Muscle of back (tissue), 11 donors: ENCODE measurements around the gene ATOX1. TPM values are rescaled to one million over a fixed set of nuclear protein-coding genes. Genes with fewer than 3 reads are reported as not detected.
"Not testable (repeated sequence)": the region's sequence is repeated elsewhere in the genome, so short reads cannot be mapped to it uniquely, and the experiment has no call there.

Experiments
- DNase-seq, 3 donors: peaks; one replicate each; pipeline versions ENCODE4 v3.0.0 to v3.0.0-alpha.2; 2013
- polyA plus RNA-seq, 10 donors: library from polyadenylated mRNA; unstranded; fragments of 120-200 nt; gene quantifications; one replicate each; pipeline ENCODE4 v1.2.1, GENCODE V29; 2013; ENCODE audit not compliant: insufficient read length in 10 of 10

Gene ATOX1
- polyA plus RNA-seq, 10 donors: 36.5 to 70.7 (median 50.3) TPM

DNA sequence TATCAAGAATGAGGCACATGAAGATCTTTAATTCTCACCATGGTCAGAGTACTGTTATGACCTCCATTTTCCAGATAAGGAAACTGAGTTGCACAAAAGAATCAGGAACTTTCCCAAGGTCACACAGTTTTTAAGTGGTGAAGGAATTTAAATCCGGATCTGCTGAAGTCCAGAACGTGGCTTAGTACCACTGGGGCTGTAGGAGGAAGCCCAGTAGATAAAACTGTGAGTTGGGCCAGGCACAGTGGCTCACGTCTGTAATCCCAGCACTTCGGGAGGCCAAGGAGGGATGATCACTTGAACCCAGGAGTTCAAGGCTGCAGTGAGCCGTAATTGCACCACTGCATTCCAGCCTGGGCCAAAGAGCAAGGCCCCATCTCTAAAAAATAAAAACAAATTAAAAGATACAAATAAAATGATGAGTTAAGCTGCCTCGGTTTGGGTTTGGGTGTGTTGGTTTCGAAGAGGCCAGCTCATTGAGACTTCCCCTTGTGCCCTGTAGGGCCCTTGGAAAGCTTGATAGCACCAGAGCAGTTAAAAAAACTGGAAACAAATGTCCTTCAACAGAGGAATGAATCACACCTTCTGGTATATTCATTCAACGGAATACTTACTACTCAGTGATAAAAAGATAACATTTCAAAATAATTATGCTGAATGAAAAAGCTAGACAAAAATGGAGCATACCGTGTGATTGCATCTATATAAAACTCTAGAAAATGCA, 20.1 kb downstream of the ATOX1 start:
- no peak for DNase-seq

DNA sequence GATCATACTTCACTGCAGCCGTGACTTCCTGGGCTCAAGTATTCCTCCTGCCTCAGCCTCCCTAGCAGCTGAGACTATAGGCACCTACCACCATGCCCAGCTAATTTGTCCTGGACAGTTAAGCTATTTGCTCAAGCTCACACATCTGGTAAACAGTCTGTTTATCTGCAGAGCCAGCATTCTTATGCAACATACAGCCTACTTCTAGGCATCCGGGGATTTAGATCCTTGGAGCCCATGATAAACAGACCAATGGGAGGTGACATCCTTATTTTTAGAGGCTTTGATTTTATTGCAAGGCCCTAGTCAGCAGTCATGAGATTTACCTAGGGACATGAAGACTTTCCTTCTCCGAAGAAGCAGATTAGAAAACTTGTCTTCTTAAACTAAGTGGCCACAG, 21.0 kb downstream of the ATOX1 start:
- DNase-seq: no peak

DNA sequence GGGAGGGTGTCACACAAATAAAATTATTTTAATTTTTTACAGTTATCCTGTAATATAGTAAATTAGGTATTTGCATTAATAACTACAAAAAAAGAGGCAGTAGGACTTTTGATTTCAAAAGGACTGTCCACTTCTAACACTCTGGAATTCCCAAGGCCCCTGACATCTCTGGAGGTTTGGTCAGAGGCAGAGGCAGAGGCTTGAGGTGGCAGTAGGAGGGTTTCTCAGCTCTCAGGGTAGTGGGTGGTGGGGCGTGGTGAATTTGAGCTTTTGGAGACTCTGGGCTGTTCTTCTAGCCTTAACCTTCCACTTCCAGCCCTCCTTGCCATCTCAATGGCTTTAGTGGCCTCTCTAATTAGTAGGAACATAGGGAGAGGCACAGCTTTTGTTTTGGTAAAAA, 22.8 kb downstream of the ATOX1 start:
- DNase-seq: no peak

DNA sequence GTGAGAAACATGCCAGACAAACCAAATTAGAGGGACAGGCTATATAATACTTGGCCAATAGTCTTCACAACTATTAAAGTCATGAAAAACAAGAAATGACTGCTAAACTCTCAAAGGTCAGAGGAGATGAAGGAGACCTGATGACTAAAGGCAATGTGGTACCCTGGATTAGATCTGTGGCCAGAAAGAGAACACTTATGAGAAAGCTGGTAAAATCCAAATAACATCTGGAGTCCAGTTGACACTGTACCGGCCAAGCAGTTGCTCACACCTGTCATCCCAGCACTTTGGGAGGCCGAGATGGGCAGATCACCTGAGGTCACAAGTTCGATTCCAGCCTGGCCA, 24.4 kb downstream of the ATOX1 start:
- no peak for DNase-seq

DNA sequence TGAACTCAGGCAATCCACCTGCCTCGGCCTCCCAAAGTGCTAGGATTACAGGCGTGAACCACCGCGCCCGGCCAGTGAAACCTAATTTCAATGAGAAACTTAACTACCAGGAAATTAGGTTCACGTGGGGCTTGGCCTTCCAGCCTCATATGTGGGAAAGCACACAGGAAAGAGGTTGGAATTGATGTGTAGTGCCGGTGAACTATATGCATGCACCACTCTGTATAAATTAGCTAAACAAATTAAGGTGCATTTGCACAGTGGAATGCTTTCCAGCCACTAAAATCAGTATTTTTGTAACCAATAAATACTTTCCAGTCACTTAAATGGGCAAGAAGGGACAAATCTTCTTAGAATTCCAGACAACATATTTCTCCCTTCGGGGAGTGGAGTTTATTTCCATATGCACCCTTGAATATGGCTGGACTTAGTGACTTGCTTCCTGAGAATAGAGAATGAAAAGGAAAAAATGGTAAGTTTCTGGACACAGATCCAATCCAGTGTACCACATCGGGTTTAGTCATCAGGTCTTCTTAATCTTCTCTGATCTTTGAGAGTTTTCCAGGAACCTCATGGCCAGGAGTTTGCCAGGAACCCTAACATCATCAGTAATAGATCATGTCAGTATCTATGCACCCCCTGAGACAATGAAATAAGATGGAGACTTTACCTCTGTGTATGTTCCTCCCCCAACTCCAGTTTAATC, 24.9 kb downstream of the ATOX1 start:
- DNase-seq: peak in 2 of 3 donors; percentile 44 to 50

DNA sequence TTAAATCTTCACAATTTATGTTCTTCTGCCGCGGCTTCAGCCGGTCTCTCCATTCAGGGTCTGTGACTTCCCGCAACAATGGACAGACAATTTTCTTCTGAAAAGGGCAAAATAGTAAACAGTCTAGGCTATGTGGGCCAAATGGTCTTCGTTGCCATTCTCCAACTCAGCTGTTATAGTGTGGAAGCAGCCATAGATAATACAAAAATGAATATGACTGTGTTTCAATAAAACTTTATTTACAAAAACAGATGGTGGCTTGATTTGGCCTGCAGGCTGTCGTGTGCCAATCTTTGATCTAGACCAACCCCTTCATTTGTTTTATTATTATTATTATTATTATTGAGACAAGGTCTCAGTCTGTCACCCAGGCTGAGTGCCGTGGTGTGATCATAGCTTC, 28.1 kb downstream of the ATOX1 start:
- no peak for DNase-seq

DNA sequence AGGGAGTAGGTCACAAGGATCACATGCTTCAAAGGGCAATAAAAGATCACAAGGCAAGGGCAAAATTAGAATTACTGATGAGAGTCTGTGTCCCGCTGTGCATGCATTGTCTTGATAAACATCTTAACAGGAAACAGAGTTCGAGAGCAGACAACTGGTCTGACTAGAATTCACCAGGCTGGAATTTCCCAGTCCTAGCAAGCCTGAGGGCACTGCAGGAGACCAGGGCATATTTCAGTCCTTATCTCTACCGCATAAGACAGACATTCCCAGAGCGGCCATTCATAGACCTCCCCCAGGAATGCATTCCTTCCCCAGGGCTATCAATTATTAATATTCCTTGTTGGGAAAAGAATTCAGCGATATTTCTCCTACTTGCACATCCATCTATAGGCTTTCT, 28.8 kb downstream of the ATOX1 start:
- not testable (repeated sequence) for DNase-seq

DNA sequence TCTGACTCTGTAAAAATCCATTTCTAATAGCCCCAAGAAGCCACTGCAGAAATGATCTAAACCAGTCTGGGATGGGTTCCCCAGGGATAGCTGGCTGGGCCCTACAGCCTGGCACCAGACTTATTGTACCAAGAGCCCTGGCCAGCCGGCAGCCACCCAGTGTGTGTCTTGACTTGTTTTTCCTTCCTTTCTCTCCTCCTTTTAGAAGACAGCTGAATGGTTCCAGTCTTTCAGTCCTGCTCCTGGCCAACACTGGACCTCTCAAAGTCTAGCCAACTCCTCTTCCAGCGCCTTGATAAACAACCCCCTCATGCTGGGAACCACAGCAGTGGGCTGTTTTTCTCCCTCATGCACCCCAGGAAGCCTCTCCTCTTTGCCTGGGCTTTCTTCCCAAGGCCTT, 34.1 kb downstream of the ATOX1 start:
- DNase-seq: no peak

DNA sequence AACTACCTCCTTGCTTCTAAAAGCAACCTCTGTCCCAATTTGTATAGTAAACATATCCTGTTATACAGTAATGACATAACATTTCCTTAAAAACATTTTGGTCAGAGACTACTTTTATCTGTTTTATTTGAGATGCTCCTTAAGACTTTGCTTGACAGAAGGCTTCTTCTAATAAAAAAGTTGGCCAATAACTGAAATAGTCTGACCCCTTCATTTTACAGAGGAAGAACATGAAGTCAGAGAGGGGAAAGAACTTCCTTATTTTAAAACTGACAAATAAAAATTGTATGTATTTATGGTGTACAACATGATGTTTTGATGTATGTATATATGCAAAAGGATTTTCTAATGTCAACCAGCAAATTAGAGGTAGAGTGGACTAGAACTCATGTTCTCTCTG, 35.9 kb downstream of the ATOX1 start:
- no peak for DNase-seq

DNA sequence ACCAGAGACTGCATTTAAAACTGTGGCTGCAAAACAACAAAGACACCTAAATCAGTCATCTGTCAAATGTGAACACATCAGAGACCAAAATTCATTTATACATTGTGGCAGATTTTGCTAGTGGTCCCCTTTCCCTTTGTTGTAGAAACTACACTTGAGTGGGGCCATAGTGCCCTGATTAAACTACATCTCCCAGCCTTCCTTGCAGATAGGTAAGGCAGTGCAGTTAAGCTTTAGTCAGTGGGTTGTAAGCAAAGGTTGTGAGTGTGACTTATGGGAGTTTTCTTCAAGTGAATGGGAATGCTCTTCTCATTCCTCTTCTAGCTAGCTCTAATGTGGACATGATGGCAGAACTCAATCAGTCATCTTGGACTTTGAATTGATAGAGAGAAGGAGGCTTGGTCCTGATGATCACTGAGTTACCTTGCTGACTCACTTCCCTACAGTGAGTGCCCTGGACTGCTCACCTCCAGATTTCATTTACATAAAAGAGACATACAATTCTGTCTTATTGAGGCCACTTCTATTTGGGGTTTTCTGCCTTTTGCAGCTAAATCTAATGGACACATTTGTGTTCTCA, 36.5 kb downstream of the ATOX1 start:
- DNase-seq: no peak

DNA sequence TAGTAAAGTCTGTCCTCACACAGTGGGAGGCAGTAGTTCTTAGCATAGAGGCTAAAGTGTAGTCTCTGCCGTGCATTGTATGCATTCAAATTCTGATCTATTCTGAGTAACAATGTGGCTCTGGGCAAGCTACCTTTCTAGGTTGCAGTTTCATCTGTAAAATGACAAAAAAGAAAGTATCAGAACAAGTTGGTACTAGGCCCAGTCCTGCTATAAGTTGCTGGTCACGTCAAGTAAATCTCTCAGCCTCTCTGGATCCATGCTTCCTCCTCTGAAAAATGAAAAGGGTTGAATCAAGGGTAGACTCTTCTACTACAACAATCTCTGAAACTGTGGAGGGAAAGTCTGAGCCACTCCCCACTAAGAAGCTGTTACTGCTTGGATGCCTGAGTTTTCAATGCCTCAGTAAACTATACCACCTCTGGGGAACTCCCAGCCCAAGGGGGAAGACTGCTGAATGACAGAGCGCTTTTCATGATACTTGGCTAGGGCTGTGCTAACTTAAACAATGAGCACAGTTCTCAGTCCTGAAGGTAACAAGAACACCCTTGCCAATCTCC, 37.3 kb downstream of the ATOX1 start:
- peak in 1 of 3 donors; percentile 55 for DNase-seq

DNA sequence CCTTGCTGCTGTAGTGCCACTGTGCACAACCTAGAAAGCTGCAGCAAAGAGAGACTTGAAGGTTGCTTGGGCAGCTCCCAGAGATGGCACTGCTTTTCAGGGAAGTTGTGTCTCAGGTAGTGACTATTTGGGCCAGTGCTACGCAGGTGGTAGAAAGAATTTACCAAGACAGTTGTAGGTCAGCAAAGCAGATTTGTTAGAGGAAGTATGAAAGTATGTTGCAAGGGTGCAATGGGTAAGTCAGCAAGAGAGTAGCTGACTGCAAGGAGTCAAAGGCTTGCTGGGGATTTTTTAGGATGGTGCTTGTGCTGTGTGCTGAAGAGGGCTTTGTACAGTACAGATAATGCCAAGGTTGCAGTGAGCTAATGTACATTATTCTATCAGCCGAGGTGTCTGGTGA, 38.2 kb downstream of the ATOX1 start:
- no peak for DNase-seq

DNA sequence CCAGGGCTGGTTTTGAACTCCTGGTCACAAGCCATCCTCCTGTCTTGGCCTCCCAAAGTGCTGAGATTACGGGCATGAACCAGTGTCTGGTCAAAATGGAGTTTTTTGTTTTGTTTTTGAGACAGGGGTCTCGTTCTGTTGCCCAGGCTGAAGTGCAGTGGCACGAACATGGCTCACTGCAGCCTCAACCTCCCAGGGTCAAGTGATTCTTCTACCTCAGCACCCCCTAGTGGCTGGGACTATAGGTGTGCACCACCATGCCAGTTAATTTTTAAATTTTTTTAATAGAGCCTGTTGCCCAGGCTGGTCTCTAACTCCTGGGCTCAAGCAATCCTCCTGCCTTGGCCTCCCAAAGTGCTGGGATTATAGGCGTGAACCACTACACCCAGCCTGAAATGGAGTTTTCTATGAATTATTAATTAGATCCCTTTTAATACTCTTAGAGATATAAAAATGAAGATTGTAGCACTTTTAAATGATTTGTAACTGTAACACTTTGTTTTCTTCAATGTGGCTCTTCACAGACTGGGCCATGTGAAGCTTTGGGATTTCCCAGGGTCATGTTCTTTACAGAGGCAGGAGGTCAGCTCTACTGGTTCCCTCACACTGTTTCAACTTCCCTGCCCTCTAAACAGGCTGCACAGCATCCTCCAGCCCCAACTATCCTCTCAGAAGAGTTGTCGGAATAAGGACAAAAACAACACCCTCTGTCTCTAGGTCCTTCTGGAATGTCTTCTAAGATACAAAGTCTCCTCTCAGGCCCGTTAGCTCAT, 39.0 kb downstream of the ATOX1 start:
- peak in 1 of 3 donors; percentile 28 for DNase-seq

DNA sequence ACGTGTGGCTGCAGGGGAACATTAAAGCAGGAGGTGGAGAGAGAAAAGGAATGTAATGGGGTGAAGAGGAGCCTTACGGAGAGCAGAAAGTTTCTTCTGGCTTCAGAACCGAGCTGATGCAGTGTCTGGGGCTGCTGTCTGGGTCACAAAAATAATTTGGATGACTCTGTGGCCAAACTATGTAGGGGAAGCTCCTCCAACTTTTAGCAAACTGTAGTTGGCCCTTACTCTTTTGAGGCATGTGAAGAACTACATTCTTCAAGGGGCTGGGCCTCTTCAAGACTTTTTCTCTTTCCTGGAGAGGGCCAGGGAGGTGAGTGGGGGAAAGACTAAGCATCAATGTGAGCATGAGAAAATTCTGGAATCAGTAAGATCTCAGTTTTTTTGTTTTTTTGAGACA, 39.8 kb downstream of the ATOX1 start:
- peak; percentile 78 to 87 (median 80) for DNase-seq

DNA sequence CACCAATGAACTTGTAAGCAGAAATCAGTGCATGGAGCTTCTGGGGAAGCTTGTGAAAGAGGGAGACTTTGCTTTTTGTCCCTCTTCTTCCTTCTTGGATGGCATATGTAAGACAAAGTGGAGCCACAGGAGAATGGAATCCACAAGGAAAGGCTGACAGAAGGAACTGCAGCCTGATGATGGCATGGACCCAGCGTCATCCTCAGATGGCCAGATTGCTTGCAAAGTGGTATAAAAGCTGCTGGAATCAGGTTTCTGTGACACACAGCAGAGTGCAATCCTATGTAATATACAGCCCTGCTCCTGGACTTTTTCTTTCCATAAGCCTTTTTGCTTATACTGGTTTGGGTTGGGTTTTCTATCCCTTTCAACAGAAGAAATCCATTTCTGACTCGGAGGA, 40.3 kb downstream of the ATOX1 start:
- DNase-seq: peak; percentile 35 to 73 (median 42)

DNA sequence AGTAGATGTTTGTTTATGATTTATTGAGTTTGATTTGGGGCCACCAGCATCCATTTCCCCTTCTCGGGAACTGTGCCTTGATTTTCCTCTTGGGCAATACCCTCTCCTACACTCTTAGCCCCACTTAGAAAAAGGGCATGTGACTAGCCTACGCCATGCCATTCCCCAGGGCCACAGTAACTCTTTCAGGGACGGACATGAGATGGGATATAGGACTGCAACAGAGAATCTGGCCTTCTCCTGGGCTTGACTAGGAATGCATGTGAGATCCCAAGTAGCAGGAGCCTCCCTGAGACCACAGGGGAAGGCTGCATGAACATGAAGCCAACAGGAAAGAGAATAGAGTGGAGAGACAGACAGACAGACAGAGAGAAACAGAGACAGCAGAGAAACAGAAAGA, 41.0 kb downstream of the ATOX1 start:
- DNase-seq: peak in 1 of 3 donors; percentile 52

DNA sequence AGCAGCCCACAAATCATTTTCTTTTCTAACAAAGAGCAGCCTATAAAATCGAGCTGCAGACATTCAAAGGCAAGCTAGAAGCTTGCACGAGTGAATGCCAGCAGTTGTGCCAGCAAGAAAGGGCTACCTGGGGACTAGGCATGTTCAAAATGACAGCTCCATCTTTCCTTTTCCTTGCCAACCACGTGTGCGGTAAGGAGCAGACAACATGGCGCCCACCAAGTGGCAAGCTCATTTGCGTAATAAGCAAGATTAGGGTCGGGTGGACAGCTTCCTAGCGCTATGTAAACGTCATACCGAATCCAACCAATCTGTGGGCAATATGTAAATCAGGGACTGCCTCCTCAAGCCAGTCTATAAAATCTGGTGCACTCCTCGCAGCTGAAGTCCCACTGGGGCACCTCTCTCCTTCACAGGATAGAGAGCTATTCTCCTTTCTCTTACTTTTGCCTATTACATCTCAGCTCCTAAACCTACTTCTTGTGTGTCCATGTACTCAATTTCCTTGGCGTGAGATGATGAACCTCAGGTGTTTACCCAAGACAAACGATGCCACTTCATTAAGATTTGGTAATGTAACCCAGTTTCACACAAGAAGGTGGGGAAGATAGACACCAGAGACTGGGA, 49.2 kb downstream of the ATOX1 start:
- DNase-seq: no peak

DNA sequence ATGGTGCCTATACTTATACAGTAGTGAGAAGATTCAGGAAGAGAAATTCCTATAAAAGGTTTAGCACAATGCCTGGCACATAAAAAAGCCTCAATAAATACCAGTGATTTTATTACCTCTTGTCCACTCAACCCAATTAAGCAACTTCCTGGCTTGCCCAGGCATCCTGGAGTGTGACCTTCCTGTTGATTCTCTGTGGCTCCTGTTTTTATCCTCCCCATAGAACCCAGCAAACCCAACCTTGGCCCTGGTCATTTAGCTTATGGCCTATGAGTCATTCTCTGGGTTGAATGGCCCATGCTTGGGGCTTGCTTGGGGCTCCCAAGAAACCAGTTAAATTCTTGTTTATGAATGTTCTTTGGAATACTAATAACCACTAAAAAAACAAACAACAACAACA, 50.3 kb downstream of the ATOX1 start:
- DNase-seq: no peak

DNA sequence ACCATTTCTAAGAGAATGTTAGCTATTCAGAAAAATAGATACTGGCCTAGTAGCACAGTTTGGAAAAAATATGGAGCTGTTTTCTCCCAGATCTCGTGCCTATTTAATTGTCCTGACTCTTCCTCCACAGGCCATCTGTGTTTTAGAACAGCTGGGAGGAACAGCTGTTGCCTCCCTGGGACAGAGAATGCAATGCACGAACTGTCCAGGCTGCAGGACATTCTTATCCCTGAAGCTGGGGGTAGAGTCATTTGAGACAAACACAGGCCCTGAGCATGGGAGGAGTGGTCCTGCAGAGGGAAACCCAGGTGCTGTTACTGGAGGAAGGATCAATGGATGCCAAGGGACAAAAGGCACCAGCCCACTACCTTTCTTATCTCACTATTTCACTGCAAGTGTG, 50.9 kb downstream of the ATOX1 start:
- DNase-seq: peak; percentile 81 to 90 (median 84)

DNA sequence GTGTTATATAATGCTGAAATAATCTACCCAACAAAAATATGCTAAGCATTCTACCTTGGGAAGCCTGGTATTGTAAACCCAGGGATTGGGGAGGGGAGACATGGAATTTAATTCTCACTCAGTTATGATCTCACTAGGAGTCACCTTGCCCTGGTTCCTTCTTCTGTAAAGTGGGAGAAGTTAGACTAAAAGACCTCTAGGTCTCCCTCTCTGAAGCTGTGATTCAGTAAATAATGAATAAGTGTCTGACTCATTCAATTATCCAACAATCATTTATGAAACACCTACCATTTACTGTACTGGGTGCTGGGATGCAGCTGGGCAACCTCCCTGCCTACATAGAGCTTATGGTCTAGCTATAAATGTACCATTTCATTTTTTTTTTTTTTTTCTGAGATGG, 51.5 kb downstream of the ATOX1 start:
- no peak for DNase-seq

DNA sequence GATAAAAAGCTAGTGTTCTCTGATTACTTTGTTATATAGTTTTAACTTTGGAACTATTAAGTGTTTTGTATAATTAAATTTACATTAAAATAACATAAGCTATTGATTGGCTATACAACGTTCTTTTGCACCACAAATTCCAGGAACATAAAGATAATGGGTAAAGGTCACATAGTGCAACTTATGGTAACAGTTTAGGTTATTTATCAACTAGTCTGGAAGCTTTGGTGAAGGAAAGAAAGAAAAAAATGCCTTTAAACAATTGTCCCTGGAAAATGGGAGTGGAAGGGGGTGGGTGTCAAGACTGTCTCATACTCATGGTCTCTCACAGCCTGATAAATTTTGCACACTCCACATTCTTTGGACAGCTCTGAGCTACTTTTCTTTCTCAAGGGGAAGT, 54.7 kb downstream of the ATOX1 start:
- no peak for DNase-seq

DNA sequence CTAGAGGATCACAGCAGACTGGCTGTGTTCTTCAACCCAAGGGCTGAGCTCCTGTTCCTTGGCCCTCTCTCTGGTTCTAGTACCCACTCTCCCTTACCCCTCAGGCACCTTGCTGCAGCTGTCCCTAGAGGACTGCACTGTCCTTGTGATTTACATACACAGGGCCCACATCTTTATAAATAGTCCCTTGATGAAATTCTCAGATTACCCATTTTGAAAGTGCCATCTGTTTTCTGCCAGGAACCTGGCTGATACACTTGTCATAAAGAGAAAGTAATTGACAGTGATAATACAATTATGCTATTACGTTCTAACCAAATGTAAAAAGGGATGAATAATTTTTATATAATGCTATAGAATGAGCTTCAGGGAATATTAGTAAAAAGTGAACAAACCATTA, 55.2 kb downstream of the ATOX1 start:
- DNase-seq: no peak
